GM23338 (cell line): ENCODE measurements around the gene IL23R.

Experiments
- CREB1 ChIP-seq: fragments of 250-450 bp; sonication (Bioruptor Pico); IDR thresholded peaks from 2 replicates; pipeline ENCODE4 v1.5.0; 2020; ENCODE audit warnings: low read depth, mild to moderate bottlenecking, moderate library complexity
- CTCF ChIP-seq, 2 experiments: fragments of 200-600 bp in 1 of 2; sonication (generic) in 1 of 2; conservative IDR thresholded peaks; 2 replicates each; pipeline versions ENCODE4 v1.5.1 to v1.6.1; 2016 to 2017; ENCODE audit warnings: antibody characterized with exemption in 2 of 2, low read depth in 2 of 2, mild to moderate bottlenecking in 2 of 2, moderate library complexity in 1 of 2
- ETS1 ChIP-seq: IDR thresholded peaks from 2 replicates; pipeline ENCODE4 v1.6.1; 2016; ENCODE audit warnings: antibody characterized with exemption
- EZH2 ChIP-seq: fragments of 200-600 bp; sonication (generic); IDR thresholded peaks from one replicate; pipeline ENCODE4 v1.8.0; 2017; ENCODE audit warnings: antibody characterized with exemption, mild to moderate bottlenecking, low read depth; ENCODE audit not compliant: unreplicated experiment
- EZH2phosphoT487 ChIP-seq: fragments of 200-600 bp; sonication (generic); IDR thresholded peaks from one replicate; pipeline ENCODE4 v1.8.1; 2018; ENCODE audit warnings: antibody characterized with exemption; ENCODE audit not compliant: unreplicated experiment
- JUNB ChIP-seq: IDR thresholded peaks from one replicate; pipeline ENCODE4 v1.6.1; 2016; ENCODE audit warnings: antibody characterized with exemption; ENCODE audit not compliant: unreplicated experiment
- POLR2AphosphoS5 ChIP-seq: IDR thresholded peaks from 2 replicates; pipeline ENCODE4 v1.6.1; 2016; ENCODE audit warnings: antibody characterized with exemption, low read depth
- REST ChIP-seq: IDR thresholded peaks from one replicate; pipeline ENCODE4 v1.6.1; 2018; ENCODE audit warnings: antibody characterized with exemption; ENCODE audit not compliant: unreplicated experiment
- ZNF114 ChIP-seq: fragments of 250-450 bp; sonication (Bioruptor Pico); IDR thresholded peaks from 2 replicates; pipeline ENCODE4 v1.5.0; 2020; ENCODE audit warnings: mild to moderate bottlenecking, moderate library complexity

- TF ChIP-seq CTCF (conservative IDR thresholded peaks at IDR 0.05; ENCODE audit: low read depth in 2 of 2) (peak; percentile 40 to 41), CREB1 (CRISPR knock-in tag) (no peak), POLR2AphosphoS5 (no peak), ETS1 (no peak), EZH2phosphoT487 (no peak), ZNF114 (no peak), EZH2 (no peak), JUNB (no peak), REST (no peak)
These were observed 40.0 kb upstream of the IL23R start for GRCh38 chr1:67126111-67126746.
